ENCODE data around the gene ANXA6.

The ANXA6 gene

DNA sequence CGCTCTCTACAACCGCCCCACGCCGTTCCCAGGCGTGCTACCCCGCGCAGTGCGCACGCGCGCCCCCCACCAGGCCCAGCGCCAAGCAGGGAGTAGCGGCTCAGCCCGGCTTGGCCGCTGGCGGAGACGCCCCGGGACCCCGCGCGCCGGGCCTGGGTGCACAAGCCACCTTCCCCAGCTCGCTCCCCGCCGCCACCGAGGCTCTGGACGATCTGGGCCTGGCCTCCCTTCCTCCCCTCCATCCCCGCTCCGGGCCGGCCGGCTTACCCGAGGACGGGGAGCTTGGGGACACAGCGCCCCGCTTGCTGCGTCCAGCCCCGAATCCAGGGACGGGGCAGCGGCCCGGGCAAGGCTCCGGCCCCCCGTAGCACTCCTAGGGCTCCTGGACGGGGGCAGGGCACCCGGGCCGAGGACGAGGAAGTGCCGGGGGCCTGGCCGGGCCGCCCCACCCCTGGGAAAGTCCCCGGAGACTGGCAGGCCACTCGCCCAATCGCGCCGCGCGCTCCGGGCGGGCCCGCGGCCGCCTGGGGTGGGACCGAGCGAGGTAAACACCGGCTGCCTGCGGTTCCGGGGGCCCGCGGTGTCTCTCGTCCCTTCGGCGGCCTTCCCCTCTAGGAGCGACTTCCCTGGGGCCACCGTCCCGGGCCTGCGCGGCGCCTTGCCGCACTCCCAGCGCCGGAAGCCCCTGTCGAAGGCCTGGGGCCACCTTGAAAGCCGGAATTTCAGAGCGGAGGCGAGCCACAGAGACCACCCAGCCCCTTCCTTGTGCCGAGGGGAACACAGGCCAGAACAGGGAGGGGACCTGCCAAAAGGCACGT is 76.8 kb downstream of the ANXA6 start, which contains the start of gene TNIP1:
Gene TNIP1, minus strand, starts transcription at position 422 of the 818 bp plus-strand sequence. CDS start 15,939 bp downstream, outside the sequence.
- DNase-seq (ENCODE audit: low spot score), result peak; percentile 86

DNA sequence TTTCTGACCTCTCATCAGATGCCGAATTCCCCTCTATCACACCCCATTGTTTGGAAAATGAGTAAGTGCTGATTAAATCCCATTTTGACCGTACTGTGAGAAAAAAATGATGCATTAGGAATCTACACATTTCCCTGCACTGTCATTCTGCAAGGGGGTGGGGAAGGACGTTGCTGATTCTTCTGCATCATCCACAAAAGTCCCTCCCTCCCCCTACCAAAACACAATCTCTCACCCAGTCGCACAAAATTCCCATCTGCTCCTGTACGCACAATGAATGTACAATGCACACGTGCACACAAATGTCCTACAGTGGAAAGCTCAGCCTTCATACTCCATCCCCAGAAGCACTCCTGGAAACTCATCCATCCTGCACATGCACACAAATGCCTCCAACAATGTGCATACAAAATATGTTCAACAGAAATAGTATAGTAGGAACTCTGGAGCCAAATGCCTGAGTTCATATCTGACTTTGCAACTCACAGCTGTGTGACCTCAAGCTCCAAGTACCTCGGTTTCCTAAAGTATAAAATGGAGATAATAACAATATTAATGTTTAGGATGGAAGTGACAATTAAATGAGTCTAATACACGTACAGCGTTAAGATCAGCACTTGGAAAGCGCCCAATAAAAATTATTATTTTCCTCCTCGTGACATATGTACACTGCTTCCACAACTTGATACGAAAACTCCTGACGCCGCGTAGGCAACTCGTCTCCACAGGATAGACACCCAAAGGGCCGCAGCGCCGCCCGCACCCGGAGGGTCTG is 77.6 kb downstream of the ANXA6 start:
- no peak for DNase-seq (ENCODE audit: low spot score)

DNA sequence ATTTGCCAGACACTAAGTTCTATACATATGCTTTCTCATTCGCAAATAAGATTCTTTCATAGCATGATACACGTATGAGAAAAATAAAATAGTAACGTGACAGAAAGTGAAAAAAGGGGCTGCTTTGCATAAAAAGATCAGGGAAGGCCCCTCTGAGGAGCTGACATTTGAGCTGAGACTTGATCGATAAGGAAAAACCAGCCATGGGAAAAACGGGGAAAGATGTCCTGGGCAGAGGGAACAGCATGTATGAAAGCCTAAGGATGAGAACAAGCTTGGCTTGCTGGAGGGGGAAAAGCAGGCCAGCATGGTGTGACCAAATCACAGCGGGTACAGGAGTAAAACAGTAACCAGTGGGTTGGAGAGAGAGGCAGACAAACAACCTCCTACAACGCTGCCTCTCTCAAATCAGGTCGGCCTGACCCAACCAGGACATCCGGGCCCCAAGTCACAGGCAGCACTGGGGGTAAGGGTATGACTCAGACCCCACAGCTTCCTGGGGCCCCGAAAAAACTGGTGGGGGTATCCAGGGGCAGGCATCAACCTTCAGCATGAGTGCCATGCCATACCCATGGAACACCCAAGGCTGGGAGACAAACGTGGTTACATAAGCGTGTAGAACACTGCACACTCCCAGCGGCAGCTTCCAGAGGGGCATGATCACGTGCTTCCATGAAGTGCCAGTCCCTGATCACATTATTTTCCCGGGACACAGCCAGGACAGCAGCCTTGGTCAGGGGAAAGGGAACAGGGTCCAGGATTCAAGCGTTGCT is 78.9 kb downstream of the ANXA6 start:
- no peak for DNase-seq (ENCODE audit: low spot score)

GRCh38 chr5:151077967-151078366 is 79.6 kb downstream of the ANXA6 start:
- DNase-seq (ENCODE audit: low spot score), result no peak

DNA sequence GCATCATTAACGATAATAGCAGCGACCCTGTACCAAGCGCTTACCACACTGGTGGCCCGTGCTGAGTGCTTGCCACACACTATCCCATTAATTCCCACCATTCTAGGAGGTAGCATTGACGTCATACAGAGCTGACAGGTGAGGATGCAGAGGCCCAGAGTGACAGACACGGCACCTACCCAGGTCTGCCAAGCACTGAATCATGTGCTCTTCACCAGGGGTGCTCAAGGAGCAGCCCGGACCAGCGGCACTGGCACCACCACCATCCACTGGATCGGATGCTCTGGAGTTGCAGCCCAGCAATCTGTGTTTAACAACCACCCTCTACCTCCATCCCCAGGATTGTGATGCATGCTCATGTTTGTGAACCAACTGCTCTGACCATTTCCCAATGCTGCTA is 80.2 kb downstream of the ANXA6 start:
- no peak for DNase-seq (ENCODE audit: low spot score)

GRCh38 chr5:151076616-151077015 is 81.0 kb downstream of the ANXA6 start:
- DNase-seq (ENCODE audit: low spot score), result no peak

DNA sequence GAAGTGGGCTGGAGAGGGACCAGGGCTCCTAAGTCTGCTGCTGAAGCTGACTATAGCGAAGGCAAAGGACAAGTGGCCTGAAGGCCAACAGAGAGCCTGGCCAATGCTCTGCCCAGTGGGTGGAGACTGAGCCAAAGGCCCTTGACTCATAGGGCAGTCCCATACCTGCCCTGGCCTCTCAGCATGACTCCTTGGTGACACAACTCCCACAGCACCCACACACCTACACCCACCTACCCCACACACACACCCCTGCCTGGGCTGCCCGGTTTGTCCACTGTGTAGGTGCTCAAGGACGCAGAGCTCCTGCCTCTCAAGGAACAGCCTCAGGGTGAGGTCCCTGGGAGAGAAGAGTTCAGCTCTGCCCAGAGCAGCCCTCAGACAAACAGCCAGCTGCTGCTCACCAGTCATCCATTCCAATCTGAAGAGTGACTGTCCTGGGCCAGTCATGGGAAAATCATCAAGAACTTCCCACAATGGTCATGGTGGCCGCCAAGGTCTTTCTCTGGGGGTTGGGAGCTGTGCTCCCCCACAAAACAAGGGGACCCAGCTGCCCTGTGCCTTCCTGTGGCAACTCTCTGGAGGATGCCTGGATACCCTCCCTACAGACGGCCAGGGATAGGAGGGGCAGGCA is 81.8 kb downstream of the ANXA6 start:
- DNase-seq (ENCODE audit: low spot score), result no peak

DNA sequence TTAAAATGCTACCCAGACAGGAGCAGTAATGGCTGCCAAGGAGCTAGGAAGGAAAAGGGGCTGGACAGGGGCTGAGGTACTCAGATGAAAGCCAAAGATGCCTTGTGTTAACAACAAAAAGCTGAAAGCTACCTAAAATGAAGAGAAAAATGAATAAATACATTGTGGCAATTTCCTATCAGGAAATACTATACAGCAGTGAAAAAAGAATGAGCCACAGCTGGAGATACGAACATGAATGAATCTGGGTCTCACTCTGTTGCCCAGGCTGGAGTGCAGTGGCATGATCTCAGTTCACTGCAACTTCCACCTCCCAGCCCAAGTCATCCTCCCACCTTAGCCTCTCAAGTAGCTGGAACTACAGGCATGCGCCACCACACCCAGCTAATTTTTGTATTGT is 83.0 kb downstream of the ANXA6 start:
- DNase-seq (ENCODE audit: low spot score), result no peak

- no peak for DNase-seq (ENCODE audit: low spot score)
Observed at GRCh38 chr5:151073280-151073679, 84.3 kb downstream of the ANXA6 start.

- no peak for DNase-seq (ENCODE audit: low spot score)
Observed at GRCh38 chr5:151072630-151073025, 85.0 kb downstream of the ANXA6 start.

DNA sequence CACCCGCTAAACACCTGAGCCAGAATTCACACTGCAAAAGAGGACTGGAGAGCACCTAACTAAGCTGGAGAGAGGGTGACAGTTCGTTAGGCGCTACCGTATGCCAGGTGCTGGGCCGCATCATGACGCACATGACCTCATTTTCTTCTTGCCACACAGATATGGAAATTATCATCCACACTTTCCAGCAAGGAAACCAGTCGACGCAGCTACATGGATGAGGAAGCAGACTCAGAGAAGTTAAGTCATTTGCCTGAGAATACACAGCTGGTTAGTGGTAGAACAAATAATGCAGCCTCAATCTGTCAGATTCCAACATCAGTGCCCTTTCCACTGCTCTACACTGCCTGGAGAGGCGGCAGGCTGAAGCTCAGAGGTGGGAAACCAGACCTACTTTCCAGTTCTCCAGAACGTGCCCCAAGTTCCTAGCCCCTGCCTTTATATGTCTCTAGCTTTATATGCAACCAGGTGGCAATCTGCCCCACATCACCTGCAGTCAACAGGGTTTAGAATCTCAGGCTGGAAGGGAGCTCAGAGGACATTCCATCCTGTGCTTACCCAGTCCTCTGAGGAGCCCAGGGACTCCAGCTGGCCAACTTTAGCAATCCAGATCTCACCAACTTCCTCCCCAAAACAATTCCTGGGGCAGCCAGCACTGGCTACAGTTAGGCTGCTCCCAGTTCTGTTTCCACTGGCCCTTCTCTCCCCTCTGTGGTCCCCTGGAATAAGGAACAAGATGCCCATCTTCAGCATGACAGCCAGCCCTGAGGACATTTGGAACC is 85.5 kb downstream of the ANXA6 start:
- DNase-seq (ENCODE audit: low spot score), result no peak

- no peak for DNase-seq (ENCODE audit: low spot score)
Observed at GRCh38 chr5:151071021-151071420, 86.6 kb downstream of the ANXA6 start.

DNA sequence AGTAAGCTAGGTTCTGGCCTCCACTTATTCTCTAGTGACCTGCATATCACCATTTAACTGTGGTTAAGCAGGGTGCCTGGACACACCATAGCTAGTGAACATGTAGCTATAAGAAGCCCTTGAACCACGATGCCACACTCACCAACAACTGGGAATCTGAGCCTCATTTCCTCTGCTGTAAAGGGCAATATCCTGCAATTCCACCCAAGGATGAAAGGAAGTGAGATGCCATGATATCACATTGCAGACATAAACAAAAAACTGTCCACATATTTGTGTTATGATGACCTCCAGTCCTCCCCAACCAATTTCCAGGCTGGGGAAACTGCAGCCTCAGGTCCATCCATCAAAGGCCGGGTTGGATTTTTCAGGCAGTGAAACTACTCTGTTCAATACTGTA is 87.1 kb downstream of the ANXA6 start:
- no peak for DNase-seq (ENCODE audit: low spot score)

- no peak for DNase-seq (ENCODE audit: low spot score)
Observed at GRCh38 chr5:151068433-151069197, 89.0 kb downstream of the ANXA6 start.

DNA sequence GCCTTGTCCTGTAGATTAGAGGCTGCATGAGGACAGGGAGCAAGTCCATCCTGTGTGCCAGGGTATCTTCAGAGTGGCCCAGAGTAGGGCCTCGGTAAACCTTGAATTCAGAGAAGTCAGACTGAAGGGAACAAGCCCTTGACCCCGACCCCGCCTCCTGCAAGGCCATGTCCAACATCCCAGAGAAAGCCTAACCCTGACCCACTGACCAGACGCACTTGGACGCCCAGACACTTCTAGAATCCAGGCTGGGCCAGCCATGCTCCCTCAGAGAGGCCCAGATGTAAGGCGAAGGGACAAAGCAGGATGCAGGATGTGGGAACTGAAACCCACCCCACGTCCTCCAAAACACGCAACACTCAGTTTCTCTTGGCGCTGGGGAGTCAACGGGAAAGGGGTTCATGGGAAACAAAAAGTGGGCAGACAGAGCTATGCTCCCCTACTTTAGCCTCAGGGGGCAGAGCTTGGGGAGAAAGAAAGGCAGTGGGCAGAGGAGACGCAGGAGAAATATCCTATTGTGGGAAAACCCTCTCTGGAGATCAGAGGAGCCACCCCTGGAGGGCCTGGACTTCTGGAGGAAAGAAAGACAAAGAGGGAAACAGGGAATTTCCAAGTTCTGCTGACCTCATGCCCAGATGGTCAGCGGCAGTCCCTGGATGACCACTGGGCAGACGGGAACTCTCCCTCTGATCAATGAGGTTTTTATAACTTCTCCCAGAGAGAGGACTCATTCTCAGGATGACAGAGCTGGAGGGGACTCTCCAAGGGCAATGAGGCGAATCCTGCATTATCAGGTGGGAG is 89.7 kb downstream of the ANXA6 start:
- DNase-seq (ENCODE audit: low spot score), result no peak

GRCh38 chr5:151066920-151067319 is 90.7 kb downstream of the ANXA6 start:
- DNase-seq (ENCODE audit: low spot score), result no peak

- DNase-seq (ENCODE audit: low spot score), result no peak
Observed at GRCh38 chr5:151065609-151066008, 92.0 kb downstream of the ANXA6 start.

- DNase-seq (ENCODE audit: low spot score), result no peak
Observed at GRCh38 chr5:151064916-151065499, 92.6 kb downstream of the ANXA6 start.
